Measurements from ENCODE around the gene ARHGAP22. TPM values are rescaled to one million over a fixed set of nuclear protein-coding genes. Genes with fewer than 3 reads are reported as not detected.

The ARHGAP22 gene
- total RNA-seq, 2 donors from 2014 or later, result 1.8 to 5.7 TPM

- no peaks in the 10 kb centered on the region for H3K36me3 ChIP-seq
- H3K27me3 ChIP-seq, result no peaks in the 10 kb centered on the region
- H3K4me3 ChIP-seq, result no peak overlapping the region
- peaks cover 0 to 35% of the 10 kb centered on the region in 2 donors for H3K4me1 ChIP-seq
- no peak for TF ChIP-seq CTCF (IDR thresholded peaks at IDR 0.05)
- peak; percentile 55 for DNase-seq (ENCODE audit: low spot score)
- no peak overlapping the region for H3K27ac ChIP-seq
- no peaks in the 10 kb centered on the region for H3K9me3 ChIP-seq
These were observed 141.4 kb downstream of the ARHGAP22 start for GRCh38 chr10:48463318-48464003.

GRCh38 chr10:48462482-48463020, 142.3 kb downstream of the ARHGAP22 start:
- H3K4me3 ChIP-seq, result no peak overlapping the region
- TF ChIP-seq CTCF (IDR thresholded peaks at IDR 0.05), result no peak
- no peak overlapping the region for H3K27ac ChIP-seq
- peaks cover 0 to 35% of the 10 kb centered on the region in 2 donors for H3K4me1 ChIP-seq
- no peaks in the 10 kb centered on the region for H3K36me3 ChIP-seq
- H3K27me3 ChIP-seq, result no peaks in the 10 kb centered on the region
- H3K9me3 ChIP-seq, result no peaks in the 10 kb centered on the region
- DNase-seq (ENCODE audit: low spot score), result peak; percentile 56

- Histone ChIP-seq H3K4me3 (no peak overlapping the region), H3K27me3 (no peaks in the 10 kb centered on the region), H3K27ac (no peak overlapping the region), H3K4me1 (peaks cover 0 to 41% of the 10 kb centered on the region in 2 donors), H3K9me3 (no peaks in the 10 kb centered on the region), H3K36me3 (no peaks in the 10 kb centered on the region)
- DNase-seq (ENCODE audit: low spot score), result peak; percentile 36
- no peak for TF ChIP-seq CTCF (IDR thresholded peaks at IDR 0.05)
These were observed 143.0 kb downstream of the ARHGAP22 start for GRCh38 chr10:48461623-48462481.

GRCh38 chr10:48460182-48460581, 144.7 kb downstream of the ARHGAP22 start:
- no peak for TF ChIP-seq CTCF (IDR thresholded peaks at IDR 0.05)
- no peak for DNase-seq (ENCODE audit: low spot score)

DNA sequence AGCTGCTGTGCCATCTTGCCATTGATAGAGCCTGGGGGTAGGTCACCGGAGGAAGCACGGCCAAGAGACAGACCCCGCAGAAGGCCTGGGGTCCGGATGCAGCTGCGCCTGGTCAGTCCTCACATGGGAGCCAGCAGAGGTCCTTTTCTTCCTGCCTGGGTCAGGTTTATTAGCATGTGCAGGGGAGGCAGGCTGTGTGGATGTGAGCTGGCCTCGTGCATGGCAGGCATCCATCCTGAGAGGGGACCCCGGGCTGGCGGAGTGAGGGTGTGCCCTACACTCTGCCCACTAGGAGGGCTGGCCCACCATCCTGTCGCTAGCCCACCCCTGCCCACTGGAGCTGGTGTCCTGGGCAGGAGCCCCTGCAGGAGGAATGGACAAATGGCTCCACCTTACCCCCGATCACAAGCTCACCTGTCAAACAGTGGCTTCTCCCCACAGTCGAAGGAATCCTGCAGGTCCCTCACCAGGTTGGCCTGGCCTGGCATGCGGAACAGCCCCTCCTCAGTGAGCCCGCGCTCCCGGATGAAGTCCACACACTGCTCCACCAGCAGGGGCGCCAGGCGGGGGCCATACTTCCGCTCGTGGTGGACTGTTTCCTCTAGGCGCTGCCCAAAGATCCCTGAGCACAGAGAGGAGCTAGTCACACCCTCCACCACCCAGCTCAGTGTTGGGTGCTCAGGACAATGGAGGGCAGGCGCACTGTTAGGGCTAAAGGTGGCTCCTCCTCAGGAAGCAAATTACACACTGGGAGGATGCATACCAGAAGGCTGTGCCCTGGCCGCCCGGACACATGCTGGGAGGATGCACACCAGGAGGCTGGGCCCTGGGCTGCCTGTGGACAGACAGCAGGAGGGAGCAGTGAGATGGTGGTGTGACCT, 145.4 kb downstream of the ARHGAP22 start:
- no peak for TF ChIP-seq CTCF (IDR thresholded peaks at IDR 0.05)
- Histone ChIP-seq H3K4me3 (no peak overlapping the region), H3K36me3 (no peaks in the 10 kb centered on the region), H3K9me3 (no peaks in the 10 kb centered on the region), H3K27me3 (no peaks in the 10 kb centered on the region), H3K27ac (no peak overlapping the region), H3K4me1 (peaks cover 0 to 35% of the 10 kb centered on the region in 2 donors)
- peak; percentile 55 for DNase-seq (ENCODE audit: low spot score)

More at GRCh38 chr10:48460182-48460581, 144.7 kb downstream of the ARHGAP22 start:
- no peaks in the 10 kb centered on the region for H3K9me3 ChIP-seq
- H3K27me3 ChIP-seq, result no peaks in the 10 kb centered on the region
- H3K4me3 ChIP-seq, result no peak overlapping the region
- no peaks in the 10 kb centered on the region for H3K36me3 ChIP-seq
- peaks cover 0 to 42% of the 10 kb centered on the region in 2 donors for H3K4me1 ChIP-seq
- H3K27ac ChIP-seq, result no peak overlapping the region

All from right atrium auricular region (tissue), 2 donors.